SKM-1 (cell line): ENCODE results near the gene IGSF21.

ENCODE experiments used
- DNase-seq: peaks from one replicate; lab custom pipeline; 2025; ENCODE audit not compliant: unreplicated experiment; lab: John Stamatoyannopoulos, UW

Gene IGSF21

DNA sequence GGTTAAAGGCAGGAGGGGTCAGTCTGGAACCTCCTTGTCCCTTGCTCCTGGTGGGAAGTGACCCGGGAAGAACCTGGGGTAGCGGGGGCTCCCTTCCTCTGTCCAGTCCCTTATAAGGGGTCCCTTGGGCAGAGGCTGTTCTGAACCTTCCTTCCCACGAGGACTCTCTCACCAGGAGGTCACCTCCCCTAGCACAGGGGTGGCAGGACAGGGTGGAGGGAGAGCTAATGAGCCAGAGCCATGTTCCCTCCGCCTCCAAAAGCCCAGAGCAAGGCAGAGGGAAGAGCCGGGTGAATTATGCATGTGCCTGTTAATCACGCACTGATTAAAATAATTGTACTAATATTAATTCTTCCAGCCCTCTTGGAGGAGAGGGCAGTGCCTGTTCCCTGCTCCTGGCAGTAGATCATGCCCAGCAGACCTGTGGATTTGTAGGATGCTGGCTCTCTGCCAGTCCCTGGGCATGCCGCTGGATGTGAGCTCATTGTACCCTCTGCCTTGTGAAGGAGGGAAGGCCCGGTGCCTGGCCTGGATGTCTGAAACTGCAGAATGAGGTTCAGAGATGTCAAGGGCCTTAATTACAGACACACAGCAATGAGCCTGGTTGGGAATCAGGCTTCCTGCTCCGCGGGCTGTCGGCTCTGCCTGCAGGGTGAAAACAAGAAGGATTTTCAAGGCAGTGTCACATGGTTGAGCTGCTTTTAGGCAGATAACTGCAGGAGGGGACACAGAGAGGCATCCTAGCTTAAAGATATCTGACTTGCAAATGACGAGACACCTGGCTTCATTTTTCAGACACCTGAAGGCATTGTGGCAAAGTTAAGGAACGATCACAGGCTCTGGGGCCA, 68.2 kb downstream of the IGSF21 start:
- no peak for DNase-seq

DNA sequence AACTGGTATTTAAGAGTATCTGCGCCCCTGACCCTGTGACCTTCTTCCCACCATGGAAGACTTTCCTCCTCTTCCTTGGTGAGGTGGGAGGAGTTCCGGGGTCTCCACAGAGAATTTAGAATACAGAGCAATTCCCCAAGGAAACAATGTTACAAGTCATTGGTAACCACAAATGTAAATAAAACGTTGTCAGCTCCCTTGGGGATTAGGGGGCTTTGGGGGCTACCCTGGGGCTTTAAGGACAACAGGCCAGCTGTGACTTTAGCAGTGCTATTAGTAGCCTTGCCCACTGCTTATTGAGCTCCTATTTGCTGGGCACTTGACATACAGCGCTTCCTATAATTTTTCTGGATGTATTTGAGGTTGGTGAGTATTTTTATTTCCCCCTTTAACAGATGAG, 69.0 kb downstream of the IGSF21 start:
- no peak for DNase-seq

DNA sequence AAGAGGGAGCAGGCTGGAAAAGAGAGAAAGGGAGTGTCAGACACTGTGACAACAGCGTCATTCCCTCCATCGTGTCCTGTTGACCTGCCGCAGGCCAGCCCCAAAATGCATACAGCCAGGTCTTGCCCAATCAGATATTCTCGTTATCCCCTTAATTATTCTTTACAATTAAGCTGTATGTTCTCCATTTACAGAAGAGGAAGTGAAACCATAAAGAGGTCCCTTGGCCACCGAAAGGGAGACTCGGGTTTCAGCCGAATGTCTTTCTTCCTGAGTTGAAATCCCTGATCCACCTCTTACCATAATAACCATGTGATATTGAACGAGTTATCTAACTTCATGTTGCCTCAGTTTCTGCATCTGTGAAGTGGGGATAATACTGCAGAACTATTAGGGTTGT, 70.5 kb downstream of the IGSF21 start:
- peak; percentile 6 for DNase-seq

DNA sequence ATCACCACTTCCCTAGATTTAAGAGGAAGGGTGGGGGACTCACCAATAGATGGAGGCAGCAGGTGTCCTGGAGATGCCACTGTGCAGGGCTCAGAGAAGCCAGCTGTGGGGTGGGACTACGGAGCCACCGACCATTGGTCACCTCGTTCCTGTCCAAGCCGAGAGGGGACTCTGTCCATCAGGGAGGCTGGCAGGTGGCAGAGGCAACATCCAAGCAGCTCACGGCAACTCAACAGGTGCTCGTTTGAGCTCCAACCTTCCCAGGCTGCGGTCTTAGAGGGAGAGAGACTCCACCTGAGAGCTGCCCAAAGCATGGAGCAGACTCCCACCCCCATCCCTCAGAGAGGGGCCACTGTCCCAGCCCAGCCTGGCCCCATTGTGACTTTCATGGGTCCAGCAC, 71.4 kb downstream of the IGSF21 start:
- DNase-seq, result no peak

DNA sequence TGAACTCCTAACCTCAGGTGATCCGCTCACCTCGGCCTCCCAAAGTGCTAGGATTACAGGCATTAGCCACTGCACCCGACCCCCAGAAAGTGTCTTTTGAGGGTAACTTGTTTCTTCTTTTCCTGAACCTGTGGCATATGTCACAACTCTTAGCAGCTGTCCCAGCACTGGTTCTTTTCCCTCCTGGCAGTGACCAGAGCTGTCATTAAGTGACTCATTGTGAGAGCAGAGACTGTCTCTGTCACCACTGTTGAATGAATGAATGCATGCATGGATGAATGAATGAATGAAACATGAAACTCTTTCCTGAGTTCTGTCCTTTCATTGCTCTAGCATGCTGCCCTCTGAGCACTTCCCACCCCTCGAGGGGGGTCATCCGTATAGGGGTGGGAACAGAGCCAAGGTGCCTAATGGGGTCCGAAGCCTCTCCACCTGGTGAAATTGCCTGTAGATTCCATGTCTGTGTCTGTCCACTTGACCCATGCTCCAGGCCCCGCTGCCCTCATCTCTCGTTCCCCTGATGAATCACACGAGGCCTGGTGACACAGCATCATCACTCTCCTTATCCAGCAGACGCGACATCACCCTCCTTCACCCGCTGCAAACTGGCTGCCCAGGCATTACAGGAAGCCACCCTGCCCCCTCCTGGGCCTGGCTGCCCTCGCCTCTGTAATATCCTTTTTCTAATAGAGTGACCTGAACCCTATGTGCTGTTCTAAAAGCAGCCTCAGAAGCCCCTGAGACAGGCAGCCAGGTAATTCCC, 75.0 kb downstream of the IGSF21 start:
- no peak for DNase-seq

DNA sequence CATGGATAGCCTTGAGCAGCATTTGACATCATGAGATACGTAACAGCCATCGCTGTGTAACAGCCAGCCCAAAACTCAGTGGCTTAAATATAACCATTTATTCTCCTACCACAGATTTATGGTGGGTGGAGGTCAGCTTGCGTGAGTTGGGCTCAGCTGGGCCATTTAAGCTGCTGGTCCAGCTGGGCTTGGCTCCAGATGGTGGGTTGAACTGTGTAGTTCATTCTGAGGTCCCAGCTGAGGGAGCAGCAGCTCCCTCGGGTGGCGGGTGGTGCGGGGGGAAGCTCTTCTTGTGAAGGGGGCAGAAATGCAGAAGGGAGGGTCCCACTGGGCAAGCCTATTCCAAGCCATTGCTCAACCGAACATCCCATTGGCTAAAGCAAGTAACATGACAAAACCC, 75.9 kb downstream of the IGSF21 start:
- DNase-seq, result no peak

DNA sequence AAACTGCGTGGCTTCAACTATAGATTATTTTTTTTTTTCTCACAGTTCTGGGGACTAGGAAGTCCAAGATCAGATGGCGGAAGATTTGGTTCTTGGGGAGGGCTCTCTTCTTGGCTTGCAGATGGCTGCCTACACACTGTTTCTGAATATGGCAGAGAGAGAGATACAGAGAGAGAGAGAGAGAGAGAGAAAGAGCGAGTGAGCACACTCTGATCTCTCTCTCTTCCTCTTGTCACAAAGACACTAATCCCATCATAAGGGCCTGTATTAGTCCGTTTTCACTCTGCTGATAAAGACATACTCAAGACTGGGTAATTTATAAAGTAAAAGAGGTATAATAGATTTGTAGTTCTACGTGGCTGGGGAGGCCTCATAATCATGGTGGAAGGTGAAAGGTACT, 79.5 kb downstream of the IGSF21 start:
- no peak for DNase-seq

DNA sequence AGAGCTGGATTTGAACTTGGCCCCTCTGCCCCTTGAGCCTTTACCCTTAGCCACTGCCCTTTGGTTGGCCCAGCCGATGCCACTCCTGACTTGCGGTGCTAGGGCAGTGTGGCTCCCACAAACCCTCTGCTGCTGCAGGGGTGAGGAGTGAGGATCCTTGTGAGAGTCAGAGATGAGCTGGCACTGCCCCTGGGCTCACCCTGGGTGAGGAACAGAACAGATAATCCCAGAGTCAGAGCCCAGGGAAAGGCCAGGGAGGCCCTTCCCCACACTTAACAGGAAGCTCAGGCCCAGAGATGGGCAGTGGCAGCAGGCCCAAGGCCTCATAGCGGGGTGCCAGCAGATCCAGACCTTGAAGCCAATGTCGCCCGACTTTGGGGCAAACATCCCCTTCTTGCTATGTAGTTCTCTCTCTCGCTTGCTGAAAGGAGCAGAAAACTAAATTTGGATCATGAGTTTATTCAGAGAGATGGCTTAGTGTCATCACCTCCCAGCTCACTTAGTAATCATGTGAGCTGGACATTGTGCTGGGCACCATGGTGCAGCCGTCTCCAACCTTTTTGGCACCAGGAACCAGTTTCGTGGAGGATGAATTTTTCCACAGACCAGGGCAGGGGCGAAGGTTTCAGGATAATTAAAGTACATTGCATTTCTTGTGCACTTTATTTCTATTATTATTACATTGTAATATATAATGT, 81.4 kb downstream of the IGSF21 start:
- no peak for DNase-seq

DNA sequence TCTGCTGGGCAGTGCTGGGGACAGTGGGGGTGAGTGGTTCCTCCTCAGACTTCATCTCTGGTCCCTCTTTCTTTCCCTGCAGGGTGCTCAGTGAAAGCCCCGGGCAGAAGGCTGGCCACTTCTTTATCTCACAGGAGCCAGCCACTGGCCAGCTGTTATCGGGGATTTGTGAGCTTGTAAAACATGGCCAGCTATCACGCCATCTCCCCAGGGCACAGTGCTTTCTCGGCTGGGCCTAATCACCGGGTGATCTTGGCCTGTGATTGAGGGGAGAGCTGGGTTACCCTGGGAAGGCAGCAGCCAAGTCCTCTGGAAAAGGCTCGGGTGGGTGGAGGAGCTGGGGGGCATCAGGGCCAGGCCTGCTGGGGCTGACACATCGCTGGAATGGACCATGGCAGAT, 83.0 kb downstream of the IGSF21 start:
- DNase-seq, result no peak

DNA sequence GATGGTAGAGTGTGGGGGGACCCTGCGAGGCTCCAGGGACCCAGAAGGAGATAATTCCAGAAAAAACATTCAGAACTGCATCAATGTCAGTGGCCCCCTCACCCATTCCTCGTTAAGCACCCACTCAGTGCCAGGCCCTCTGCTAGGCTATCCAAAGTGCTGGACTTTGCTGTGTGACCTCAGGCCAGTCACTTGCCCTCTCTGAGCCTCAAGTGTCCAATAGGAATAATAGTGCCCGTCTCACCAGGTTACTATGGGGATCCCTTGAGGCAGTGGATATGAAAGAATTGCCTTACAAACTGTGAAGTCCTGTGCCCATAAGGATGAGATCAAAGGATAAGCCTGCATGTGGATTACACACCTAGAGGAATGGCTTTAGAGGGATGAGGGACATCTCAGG, 83.4 kb downstream of the IGSF21 start:
- no peak for DNase-seq

DNA sequence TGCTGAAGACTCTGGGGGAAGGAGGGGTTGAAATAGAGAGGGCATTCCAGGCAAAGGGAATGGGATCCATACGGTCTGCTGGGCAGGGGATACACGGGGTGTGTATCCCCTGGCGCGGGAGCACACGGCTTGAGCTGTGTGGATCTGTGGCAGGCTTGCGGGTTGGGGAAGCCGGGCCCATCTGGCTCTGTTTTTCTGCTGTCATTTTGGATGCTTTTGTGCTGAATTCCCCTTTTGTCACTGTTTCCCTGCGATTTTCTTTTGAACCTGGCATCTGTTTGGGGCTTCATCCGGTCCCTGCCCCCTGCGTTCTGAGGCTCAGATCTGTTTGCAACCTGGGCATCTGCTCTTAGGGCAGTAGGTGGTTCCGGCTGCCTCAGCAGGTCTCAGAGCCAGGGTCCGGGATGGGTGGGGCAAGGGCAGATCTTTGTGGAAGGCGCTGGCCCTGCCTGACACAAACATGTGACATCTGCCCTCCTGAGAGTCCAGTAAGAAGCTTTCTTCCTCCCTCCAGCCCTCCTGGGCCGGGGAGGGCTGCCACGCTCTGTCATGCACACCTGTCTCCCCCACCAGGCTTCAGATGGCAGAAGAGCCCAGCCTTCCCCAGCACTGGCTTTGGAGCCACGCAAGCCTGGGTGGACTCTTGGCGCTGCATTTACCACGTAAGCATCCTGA, 84.0 kb downstream of the IGSF21 start:
- DNase-seq, result no peak

DNA sequence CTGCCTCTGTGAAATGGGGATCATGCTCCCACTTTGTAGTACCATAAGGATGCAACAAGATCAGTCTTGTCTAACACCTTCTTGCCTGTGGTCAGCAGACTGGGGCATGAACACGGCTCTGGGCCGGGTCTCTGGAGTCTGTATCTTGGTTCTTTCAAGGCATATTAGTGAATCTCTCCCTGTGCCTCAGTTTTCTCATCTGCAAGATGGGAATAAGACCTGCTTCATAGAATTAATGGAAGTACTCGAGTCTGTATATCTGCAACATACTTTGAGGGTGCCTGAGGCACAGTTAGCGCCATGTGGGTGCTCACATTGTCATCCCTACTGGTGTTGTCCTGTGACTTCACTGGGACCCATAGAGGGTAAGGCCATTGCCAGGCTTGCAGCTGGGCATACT, 84.6 kb downstream of the IGSF21 start:
- no peak for DNase-seq

DNA sequence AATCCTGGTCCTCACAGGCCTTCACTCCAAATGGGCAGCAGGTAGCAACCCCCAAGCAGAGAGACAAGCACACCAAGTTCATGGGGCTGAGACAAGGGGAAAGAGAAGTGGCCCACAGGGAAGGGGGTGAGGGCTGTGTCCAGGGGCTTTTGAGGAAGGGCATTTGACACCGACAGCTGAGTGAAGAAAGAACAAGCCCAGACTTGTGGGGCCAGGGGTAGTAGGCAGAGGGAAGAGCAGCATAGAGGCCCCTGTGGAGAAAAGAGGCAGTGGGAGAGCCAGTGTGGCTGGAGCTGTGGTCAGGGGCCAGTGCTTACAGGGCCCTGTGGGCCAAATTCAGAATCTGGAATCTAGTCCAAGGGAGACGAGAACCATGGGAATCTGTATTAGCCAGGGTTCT, 85.4 kb downstream of the IGSF21 start:
- DNase-seq, result no peak

DNA sequence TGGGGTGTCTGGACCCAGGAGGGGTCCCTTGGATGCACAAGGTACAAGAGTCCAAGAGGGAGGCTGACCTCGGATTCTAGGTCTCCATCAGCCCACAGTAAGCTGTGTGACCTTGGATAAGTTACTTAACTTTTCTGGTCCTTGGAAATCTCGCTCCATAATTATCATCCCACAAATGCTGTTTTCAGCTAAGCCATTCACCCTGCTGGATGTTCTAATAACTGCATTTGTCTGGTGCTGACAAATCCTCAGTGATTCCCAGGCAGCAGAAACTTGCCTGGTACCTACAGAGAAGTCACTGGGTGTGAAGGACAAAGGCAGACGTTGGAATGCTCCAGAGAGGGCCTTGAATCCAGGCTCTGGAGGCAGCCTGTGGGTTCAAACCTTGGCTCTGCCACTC, 89.7 kb downstream of the IGSF21 start:
- DNase-seq, result no peak

DNA sequence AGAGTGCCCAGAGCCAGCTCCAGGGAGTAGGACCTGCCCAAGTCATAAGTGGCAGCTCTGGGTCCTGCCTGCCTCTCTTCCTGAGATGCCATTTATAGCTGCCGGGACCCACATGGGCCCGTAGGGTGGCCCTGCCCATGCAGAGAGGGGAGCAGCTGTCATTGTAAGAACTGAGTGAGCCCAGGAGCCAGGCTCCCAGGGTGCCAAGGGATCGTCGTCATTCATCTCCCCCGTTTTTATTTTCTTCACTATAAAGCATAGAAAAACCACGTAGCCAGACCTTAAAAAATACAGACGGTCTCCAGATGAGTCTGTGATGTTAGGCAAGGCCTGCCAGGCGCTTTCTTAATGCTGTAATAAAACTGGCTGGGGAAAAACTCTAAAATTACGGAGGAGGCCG, 90.7 kb downstream of the IGSF21 start:
- DNase-seq, result no peak

DNA sequence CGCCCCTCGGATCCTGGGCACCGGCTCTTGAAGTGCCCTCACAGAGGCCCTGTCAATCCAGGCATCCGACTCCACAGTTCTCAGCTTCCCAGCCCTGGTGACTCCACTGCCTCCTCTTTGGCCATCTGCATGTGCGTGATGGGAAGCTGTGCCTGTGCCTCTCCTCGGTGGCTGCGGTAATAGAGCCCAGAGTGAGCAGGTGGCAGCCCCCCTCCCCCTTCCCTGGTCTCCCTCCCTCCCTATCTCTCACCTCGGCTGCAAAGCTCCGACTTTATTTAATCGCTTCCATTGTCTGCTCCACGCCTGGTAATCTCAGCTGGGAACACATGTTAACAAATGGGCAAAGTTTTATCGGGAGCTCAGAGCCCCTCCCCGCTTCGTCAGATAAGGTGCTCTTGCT, 91.9 kb downstream of the IGSF21 start:
- DNase-seq, result no peak

DNA sequence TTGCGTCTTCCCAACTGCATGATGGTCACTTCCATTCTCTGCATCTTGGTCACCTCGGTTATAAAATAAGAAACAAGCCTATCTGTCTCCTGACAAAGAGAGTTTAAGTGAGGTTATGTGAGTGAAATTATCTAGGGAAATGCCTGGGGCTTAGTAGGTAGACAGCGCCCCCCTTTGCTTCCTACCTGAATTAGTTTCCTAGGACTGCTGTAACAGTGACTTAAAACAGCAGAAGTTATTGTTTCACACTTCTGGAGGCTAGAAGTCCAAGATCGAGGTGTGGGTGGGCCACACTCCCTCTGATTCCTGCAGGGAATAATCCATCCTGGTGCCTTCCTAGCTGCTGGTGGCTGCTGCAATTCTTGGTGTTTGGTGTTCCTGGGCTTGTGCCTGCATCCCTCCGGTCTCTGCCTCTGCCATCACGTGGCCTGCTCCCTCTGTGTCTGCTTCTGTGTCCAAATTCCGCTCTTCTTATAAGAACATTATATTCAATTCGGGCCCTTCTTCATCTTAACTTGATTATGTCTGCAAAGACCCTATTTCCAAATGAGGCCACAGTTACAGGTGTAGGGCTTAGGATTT, 92.6 kb downstream of the IGSF21 start:
- no peak for DNase-seq

DNA sequence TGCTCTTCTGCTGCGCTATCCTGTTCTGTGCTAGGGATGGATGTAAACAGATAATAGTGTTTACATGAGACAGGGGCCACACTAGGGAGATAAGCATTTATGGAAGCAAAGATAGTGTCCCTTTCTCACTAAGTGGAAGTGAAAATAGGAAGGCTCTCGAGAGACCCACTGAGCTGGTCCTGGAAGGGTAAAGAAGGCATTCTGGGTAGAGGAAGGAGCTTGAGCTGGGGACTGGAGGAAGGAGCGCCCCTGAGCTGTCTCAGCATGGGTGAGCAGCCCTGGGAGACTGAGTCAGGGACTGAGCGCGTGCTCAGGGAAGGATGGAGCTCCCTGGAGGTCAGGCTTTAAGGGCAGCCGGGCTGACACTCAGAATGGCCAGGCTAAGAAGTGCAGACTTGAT, 93.3 kb downstream of the IGSF21 start:
- DNase-seq, result no peak

DNA sequence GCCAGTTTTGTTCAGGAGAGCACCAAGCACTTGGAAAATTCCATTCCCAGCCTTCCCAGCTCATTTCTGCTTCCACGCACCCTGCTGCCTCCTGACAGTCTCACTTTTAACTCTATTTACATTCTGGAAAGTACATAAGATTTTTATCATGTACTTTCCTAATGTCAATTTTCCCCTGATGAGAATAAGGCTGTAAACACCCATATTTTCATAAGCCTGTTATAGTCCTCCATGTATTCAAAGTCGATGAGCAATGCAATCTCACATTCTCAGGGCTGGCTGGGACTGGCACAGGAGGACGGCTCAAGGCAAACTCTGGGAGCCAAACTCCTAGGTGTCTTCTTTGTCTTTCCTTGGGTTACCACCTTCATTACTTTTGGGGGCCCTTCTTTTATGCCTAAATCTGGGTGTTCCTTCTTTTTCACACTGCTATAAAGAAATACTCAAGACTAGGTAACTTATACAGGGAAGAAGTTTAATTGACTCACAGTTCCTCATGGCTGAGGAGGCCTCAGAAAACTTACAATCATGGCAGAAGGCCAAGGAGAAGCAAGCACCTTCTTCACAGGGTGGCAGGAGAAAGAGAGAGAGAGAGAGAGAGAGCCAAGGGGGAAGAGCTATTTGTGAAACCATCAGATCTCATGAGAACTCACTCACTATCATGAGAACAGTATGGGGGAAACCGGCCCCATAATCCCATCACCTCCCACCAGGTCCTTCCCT, 94.6 kb downstream of the IGSF21 start:
- DNase-seq, result no peak

DNA sequence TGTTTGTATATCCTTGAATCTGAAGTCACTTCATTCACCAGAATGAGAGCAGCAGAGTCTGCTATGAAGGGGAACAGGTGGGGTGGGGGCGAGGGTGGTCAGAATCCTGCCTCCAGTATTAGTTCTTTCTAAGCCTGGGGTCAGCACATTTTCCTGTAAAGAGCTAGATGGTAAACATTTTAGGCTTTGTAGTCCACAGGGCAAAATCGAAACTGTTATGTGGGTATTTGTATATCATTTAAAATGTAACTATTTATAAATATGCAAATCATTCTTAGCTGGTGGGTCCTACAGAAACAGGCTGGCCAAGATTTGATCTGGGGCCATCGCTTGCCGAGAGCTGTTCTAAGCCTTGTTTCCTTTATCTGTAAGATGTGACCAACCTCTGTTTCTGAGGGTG, 96.0 kb downstream of the IGSF21 start:
- no peak for DNase-seq
